Activated CD4-positive, alpha-beta T cell treated with anti-CD3 and anti-CD28 coated beads, Interleukin-2, amount 50 U/mL, for 48 hours (primary cell): ENCODE results near the gene THOC6.

Experiments
- DNase-seq, 2 experiments: peaks; one replicate each; pipeline ENCODE4 v3.0.0-alpha.2; 2020

Gene THOC6

GRCh38 chr16:2992383-2993081 lies 31.3 kb upstream of the THOC6 start:
- no peak for DNase-seq

- no peak for DNase-seq
These were observed 27.5 kb upstream of the THOC6 start for GRCh38 chr16:2996298-2996697.

- no peak for DNase-seq
These were observed 23.9 kb upstream of the THOC6 start for GRCh38 chr16:2999929-3000328.

- no peak for DNase-seq
These were observed 23.3 kb upstream of the THOC6 start for GRCh38 chr16:3000540-3000939.

- no peak for DNase-seq
These were observed 22.5 kb upstream of the THOC6 start for GRCh38 chr16:3001316-3001715.

- peak; percentile 96 to 97 for DNase-seq
These were observed 20.1 kb upstream of the THOC6 start for GRCh38 chr16:3003582-3004270.

- DNase-seq = peak in 1 of 2 experiments; percentile 25
These were observed 19.5 kb upstream of the THOC6 start for GRCh38 chr16:3004319-3004718.

- no peak for DNase-seq
These were observed 19.0 kb upstream of the THOC6 start for GRCh38 chr16:3004781-3005284.

GRCh38 chr16:3007059-3007956 lies 16.5 kb upstream of the THOC6 start:
- DNase-seq = no peak

- no peak for DNase-seq
These were observed 15.7 kb upstream of the THOC6 start for GRCh38 chr16:3007957-3008689.

- no peak for DNase-seq
These were observed 15.2 kb upstream of the THOC6 start for GRCh38 chr16:3008690-3009037.

- no peak for DNase-seq
These were observed 14.1 kb upstream of the THOC6 start for GRCh38 chr16:3009568-3010390.

GRCh38 chr16:3010510-3010909 lies 13.3 kb upstream of the THOC6 start:
- no peak for DNase-seq

GRCh38 chr16:3012246-3012645 lies 11.6 kb upstream of the THOC6 start:
- DNase-seq = no peak

GRCh38 chr16:3012828-3013420 lies 10.9 kb upstream of the THOC6 start, which contains the start of gene CLDN9:
Gene CLDN9 (plus strand): TSS chr16:3012923. CDS start chr16:3013363, 440 bp downstream.
- DNase-seq = no peak

GRCh38 chr16:3013491-3013951 lies 10.3 kb upstream of the THOC6 start:
- DNase-seq = no peak

- no peak for DNase-seq
These were observed 9.7 kb upstream of the THOC6 start for GRCh38 chr16:3013998-3014690.

GRCh38 chr16:3014971-3015370 lies 8.9 kb upstream of the THOC6 start:
- DNase-seq = no peak

GRCh38 chr16:3015865-3016521 lies 7.8 kb upstream of the THOC6 start:
- no peak for DNase-seq

- no peak for DNase-seq
These were observed 6.5 kb upstream of the THOC6 start for GRCh38 chr16:3017344-3017743.
